B cell (primary cell): ENCODE results near the gene ZNF618. TPM values are rescaled to one million over a fixed set of nuclear protein-coding genes. Genes with fewer than 3 reads are reported as not detected.
A peak's percentile ranks its signal among the peaks of the same experiment; 100 is the strongest.

Experiments used
- ATAC-seq: fragments of 200-7000 bp; cut with Tn5 transposase; one replicate; pipeline ENCODE4 v1.10.0; 2021; ENCODE audit warnings: low read depth, mild to moderate bottlenecking, moderate number of reproducible peaks, moderate library complexity
- CTCF ChIA-PET: fragments of 350-600 bp; sonication (Branson Sonifier 250); formaldehyde crosslinking; loops from one replicate; lab custom pipeline; 2021; ENCODE audit warnings: antibody characterized with exemption, inconsistent platforms; lab: Charles Lee
- POLR2A ChIA-PET: fragments of 350-600 bp; sonication (Branson Sonifier 250); formaldehyde crosslinking; loops from one replicate; lab custom pipeline; 2021; ENCODE audit warnings: antibody characterized with exemption; lab: Charles Lee
- DNase-seq: peaks from one replicate; pipeline ENCODE4 v3.0.0; 2013
- H2AFZ ChIP-seq: 2 replicates; pipeline ENCODE4 v1.6.1; 2012; ENCODE audit warnings: mild to moderate bottlenecking, low read depth, low read length; ENCODE audit not compliant: insufficient read depth, poor library complexity, severe bottlenecking
- H3K27ac ChIP-seq, 2 donors: 1 replicate in 1 of 2; 2 replicates in 1 of 2; pipeline ENCODE4 v1.5.1; 2012 to 2013; ENCODE audit warnings: low read length in 2 of 2, mild to moderate bottlenecking in 2 of 2, moderate library complexity in 1 of 2
- H3K27me3 ChIP-seq, 4 experiments: fragments of 200-600 bp in 1 of 4; sonication (generic) in 1 of 4; replicated peaks in 1 of 4; 1 replicate in 2 of 4; 2 replicates in 2 of 4; pipeline versions ENCODE4 v1.6.1 to v1.7.0; 2013 to 2016; ENCODE audit warnings: low read length in 3 of 4, mild to moderate bottlenecking in 2 of 4, mixed read lengths in 1 of 4, moderate library complexity in 1 of 4; ENCODE audit not compliant: insufficient read depth in 4 of 4, control insufficient read depth in 3 of 4; ENCODE audit errors: control extremely low read depth in 1 of 4
- H3K36me3 ChIP-seq, 2 experiments: replicated peaks in 1 of 2; 1 replicate in 1 of 2; 2 replicates in 1 of 2; pipeline versions ENCODE4 v1.6.1 to v1.7.1; 2013; ENCODE audit warnings: low read length in 1 of 2; ENCODE audit not compliant: insufficient read depth in 2 of 2, control insufficient read depth in 1 of 2; ENCODE audit errors: control extremely low read depth in 1 of 2, extremely low read depth in 1 of 2
- H3K4me1 ChIP-seq, 2 donors: fragments of 200-600 bp in 1 of 2; sonication (generic) in 1 of 2; 1 replicate in 1 of 2; 2 replicates in 1 of 2; pipeline versions ENCODE4 v1.5.1 to v1.6.1; 2013 to 2017; ENCODE audit warnings: low read length in 2 of 2; ENCODE audit not compliant: control insufficient read depth in 2 of 2, insufficient read depth in 2 of 2
- H3K4me2 ChIP-seq: replicated peaks from 2 replicates; pipeline ENCODE3; 2012; ENCODE audit warnings: mild to moderate bottlenecking, low read depth, low read length; ENCODE audit not compliant: poor library complexity, severe bottlenecking
- H3K4me3 ChIP-seq, 5 experiments: fragments of 200-600 bp in 1 of 5; sonication (generic) in 1 of 5; 1 replicate in 3 of 5; 2 replicates in 2 of 5; pipeline versions ENCODE4 v1.5.1 to v1.7.0; 2011 to 2016; ENCODE audit warnings: low read length in 4 of 5, mild to moderate bottlenecking in 4 of 5, low read depth in 2 of 5, control low read depth in 1 of 5, moderate library complexity in 1 of 5; ENCODE audit not compliant: insufficient read depth in 1 of 5; ENCODE audit errors: control extremely low read depth in 1 of 5, extremely low read depth in 1 of 5
- H3K79me2 ChIP-seq: fragments of 200-600 bp; sonication (generic); one replicate; pipeline ENCODE4 v1.6.0; 2016; ENCODE audit warnings: low read length; ENCODE audit not compliant: control insufficient read depth, insufficient read depth
- H3K9ac ChIP-seq: fragments of 200-600 bp; sonication (generic); 2 replicates; pipeline ENCODE4 v1.6.1; 2017; ENCODE audit warnings: mild to moderate bottlenecking, low read length, moderate library complexity
- H3K9me3 ChIP-seq, 3 donors: one replicate each; pipeline versions ENCODE4 v1.6.1 to v1.7.1; 2013; ENCODE audit warnings: low read length in 2 of 3; ENCODE audit not compliant: control insufficient read depth in 2 of 3, insufficient read depth in 1 of 3; ENCODE audit errors: control extremely low read depth in 1 of 3
- H4K20me1 ChIP-seq: 2 replicates; pipeline ENCODE4 v1.6.0; 2012; ENCODE audit warnings: mild to moderate bottlenecking, low read length; ENCODE audit not compliant: insufficient read depth, control insufficient read depth, poor library complexity, severe bottlenecking
- H3K27ac Mint-ChIP-seq: one replicate; pipeline ENCODE4 v1.8.0; 2021; ENCODE audit warnings: mixed read lengths
- H3K27me3 Mint-ChIP-seq: one replicate; pipeline ENCODE4 v1.8.0; 2021; ENCODE audit warnings: mixed read lengths
- H3K4me1 Mint-ChIP-seq: one replicate; pipeline ENCODE4 v1.8.0; 2021; ENCODE audit warnings: mixed read lengths
- H3K4me3 Mint-ChIP-seq: one replicate; pipeline ENCODE4 v1.8.0; 2021; ENCODE audit warnings: mixed read lengths
- H3K9me3 Mint-ChIP-seq: one replicate; pipeline ENCODE4 v1.8.0; 2022; ENCODE audit warnings: mixed read lengths; ENCODE audit not compliant: insufficient read depth
- CTCF ChIP-seq: fragments of 200-600 bp; IDR thresholded peaks from one replicate; pipeline ENCODE4 v1.8.0; 2022; ENCODE audit warnings: antibody characterized with exemption, mild to moderate bottlenecking
- EZH2 ChIP-seq: IDR thresholded peaks from 2 replicates; pipeline ENCODE4 v1.6.1; 2012; ENCODE audit warnings: borderline replicate concordance, low read depth, mild to moderate bottlenecking, moderate library complexity, low read length; ENCODE audit not compliant: insufficient read depth, poor library complexity, severe bottlenecking
- WGBS: methylation state at CpG from one replicate; pipeline ENCODE4 v1.1.5; 2013; ENCODE audit warnings: missing lambda C conversion rate; ENCODE audit not compliant: insufficient coverage; 5-methylcytosine and 5-hydroxymethylcytosine counted together
- intact Hi-C: fragments of 100-400 bp; cut with micrococcal nuclease; formaldehyde crosslinking; loops from one replicate; pipeline ENCODE4 v1.10.0; 2022
- polyA plus RNA-seq: library from polyadenylated mRNA; depleted of rRNA; stranded (reverse); fragments of >200 nt; gene quantifications from 2 replicates; pipeline ENCODE4 v1.2.3, GENCODE V29; 2012
- total RNA-seq, 2 donors: library from RNA; stranded (reverse); fragments of 120-200 nt in 1 of 2; gene quantifications; 1 replicate in 1 of 2; 2 replicates in 1 of 2; pipeline versions ENCODE4 v1.2.3 to v1.2.4, GENCODE V29; 2013 to 2022

The ZNF618 gene
- total and polyA plus RNA-seq, 2 donors (not counting 1 experiment from before 2014, with no cell fraction given): 1.4 to 2.5 TPM

GRCh38 chr9:113885183-113886025 lies 9.3 kb downstream of the ZNF618 start:
- Mint-ChIP-seq H3K27ac (no peak overlapping the region), H3K4me3 (peak overlapping the region; percentile 30), H3K27me3 (peaks cover 14% of the 10 kb centered on the region), H3K4me1 (peaks cover 13% of the 10 kb centered on the region), H3K9me3 (no peaks in the 10 kb centered on the region)
- H3K27ac ChIP-seq: no peak overlapping the region
- no peak overlapping the region for H3K4me3 ChIP-seq
- ATAC-seq (no peak), DNase-seq (no peak)
- H3K79me2 ChIP-seq: no peaks in the 10 kb centered on the region
- no peaks in the 10 kb centered on the region for H3K36me3 ChIP-seq
- 70% methylated on average over 4 of the region's 8 CpGs for WGBS
- peak overlapping the region; percentile 73 for H3K4me2 ChIP-seq
- H3K4me1 ChIP-seq: peaks cover 12 to 14% of the 10 kb centered on the region in 2 donors
- H3K9me3 ChIP-seq: no peaks in the 10 kb centered on the region
- H4K20me1 ChIP-seq: no peaks in the 10 kb centered on the region
- H2AFZ ChIP-seq: peak overlapping the region; percentile 58
- POLR2A ChIA-PET: no interaction called here
- no peak for TF ChIP-seq CTCF
- TF ChIP-seq EZH2: no peak
- no peak overlapping the region for H3K9ac ChIP-seq
- CTCF ChIA-PET: no interaction called here
- intact Hi-C loops: no loop called here
- no peaks in the 10 kb centered on the region for H3K27me3 ChIP-seq

- Histone ChIP-seq H3K27ac (no peak overlapping the region), H3K9me3 (no peaks in the 10 kb centered on the region), H3K4me3 (peak overlapping the region in 4 of 5 experiments; percentile 22 to 62 (median 34)), H3K4me1 (peaks cover 12 to 14% of the 10 kb centered on the region in 2 donors), H3K36me3 (no peaks in the 10 kb centered on the region), H3K4me2 (peak overlapping the region; percentile 73), H3K9ac (peak overlapping the region; percentile 45), H3K79me2 (no peaks in the 10 kb centered on the region), H4K20me1 (no peaks in the 10 kb centered on the region), H2AFZ (peak overlapping the region; percentile 58), H3K27me3 (no peaks in the 10 kb centered on the region)
- Mint-ChIP-seq H3K9me3 (no peaks in the 10 kb centered on the region), H3K27ac (no peak overlapping the region), H3K27me3 (peaks cover 14% of the 10 kb centered on the region), H3K4me1 (peaks cover 13% of the 10 kb centered on the region), H3K4me3 (peak overlapping the region; percentile 84)
- TF ChIP-seq CTCF (no peak), EZH2 (no peak)
- 20% methylated on average over 1 of the region's 1 CpG for WGBS
- CTCF ChIA-PET: no interaction called here
- intact Hi-C loops: no loop called here
- DNase-seq (no peak), ATAC-seq (no peak)
- POLR2A ChIA-PET: no interaction called here
Measured at GRCh38 chr9:113886026-113886369, 9.9 kb downstream of the ZNF618 start.
